ENCODE results near the gene MYH8.

Gene MYH8

DNA sequence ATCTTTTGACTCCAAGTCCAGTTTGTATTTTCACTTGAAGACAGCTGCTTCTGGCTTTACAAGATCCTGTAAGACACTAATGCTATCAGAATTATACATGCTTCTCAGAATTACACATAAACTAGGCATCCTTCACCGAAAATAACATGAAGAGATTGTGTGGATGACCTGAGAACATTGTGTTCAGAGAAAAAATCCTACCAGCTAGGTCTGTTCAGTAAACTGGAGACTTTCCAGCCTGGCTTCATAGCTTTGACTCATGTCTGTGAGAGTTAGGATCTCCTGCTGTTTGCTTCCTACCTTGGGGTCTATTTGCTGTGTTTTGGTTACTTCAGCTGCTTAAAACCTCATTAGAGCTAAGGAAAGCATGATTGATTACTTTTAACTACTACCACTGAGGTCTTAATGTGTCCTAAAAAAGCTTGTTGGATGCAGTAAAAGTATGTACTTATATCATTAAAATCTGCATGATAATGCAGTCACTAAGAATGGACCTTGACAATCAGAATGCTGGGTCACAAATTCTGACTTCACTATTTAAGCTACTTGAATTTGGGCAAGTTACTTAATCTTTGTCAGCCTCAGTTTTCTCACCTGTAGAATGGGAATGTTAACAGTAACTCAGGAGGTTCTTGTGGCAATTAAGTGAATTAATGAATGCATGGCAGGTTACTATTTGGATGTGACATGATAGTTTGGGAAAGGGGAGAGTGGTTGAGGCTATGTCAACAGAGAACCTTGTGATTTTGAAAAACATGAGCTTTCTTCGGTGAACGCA lies 40.9 kb downstream of the MYH8 start:
- no peak for DNase-seq (ENCODE audit: low read depth)

DNA sequence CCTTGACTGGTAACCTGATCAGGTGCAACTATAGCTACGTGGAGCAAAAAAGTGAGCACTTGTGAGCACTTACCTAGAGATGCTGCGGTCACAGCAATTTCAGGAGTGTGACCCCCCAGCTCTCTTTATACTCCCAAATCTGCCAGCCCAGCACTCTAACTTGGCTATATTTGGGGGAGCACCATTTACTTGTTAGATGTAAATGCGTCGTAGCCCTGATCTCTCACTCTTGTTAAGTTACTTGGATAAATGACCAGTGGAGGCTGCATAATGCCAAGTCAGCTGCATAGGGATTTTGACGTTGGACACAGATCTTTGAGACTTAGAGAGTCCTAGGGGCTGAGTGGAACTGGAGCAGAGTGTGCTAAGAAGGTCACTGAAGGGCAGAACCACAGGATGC lies 48.8 kb downstream of the MYH8 start, which contains the start of gene MYH13:
Gene MYH13, minus strand, starts transcription at position 101 of the 400 bp plus-strand sequence. CDS start 8,476 bp downstream, outside the sequence.
- DNase-seq (ENCODE audit: low read depth) = no peak

DNA sequence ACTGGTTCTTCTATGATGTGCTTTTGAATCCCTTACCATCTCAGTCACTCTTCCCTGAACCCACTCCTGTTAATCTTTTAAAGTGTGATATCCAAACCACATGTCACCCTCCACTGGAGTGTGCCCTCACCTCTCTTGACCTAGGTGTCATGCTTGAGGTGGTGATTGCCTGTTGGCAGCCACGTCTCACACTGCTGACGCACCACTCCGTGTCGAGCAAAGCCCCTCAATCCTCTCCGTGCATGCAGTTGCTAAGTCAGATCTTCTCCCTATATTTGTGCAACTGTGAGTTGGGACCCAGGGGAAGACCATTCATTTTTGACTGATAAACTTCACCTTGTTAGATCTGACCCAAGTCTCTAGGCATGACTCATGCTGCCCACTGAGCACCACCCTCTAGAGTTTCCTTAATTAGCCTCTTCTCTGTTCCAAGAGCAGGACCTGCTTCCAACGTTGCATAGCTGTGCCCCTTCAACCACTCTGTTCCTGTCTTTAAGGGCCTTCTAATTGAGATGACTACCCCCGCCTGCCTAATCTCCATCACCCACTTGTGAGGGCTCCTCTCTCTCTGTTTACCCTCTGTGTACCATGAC lies 51.6 kb downstream of the MYH8 start:
- no peak for DNase-seq (ENCODE audit: low read depth)

DNA sequence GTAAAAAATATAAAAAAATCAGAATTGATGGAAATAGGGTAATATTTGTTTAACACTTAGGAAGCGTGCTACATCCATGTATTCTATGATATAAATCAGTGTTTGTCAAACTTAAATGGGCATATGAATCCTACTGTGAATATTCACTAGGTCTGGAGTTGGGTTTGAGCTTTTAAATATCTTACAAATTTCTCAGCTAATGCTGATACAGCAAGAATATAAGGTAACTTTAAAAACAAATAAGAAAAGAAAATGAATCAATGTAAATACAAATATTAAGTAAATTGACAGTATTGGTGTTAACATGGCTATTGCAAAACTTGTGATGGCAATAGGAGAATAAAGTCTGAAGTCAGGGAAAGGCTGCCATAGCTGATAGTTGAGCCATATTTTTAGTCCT lies 52.5 kb downstream of the MYH8 start:
- no peak for DNase-seq (ENCODE audit: low read depth)

DNA sequence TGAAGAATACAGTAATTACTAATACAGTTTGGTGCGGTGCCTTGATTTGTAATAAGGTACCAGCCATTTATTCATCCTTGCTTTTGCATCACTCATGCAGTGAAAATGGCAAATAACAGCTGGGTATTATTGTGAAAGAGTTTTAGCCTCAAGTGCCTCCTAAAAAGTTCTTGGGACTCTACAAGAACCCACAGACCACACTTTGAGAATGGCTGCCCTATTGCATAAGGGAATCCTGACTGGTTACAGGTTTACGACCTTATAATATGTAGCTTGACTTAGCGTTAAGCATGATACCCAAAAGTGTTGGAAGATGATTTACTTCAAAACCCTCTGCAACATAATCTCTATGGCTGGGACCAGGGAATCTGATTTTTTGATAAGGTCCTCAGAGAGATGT lies 53.2 kb downstream of the MYH8 start:
- no peak for DNase-seq (ENCODE audit: low read depth)

DNA sequence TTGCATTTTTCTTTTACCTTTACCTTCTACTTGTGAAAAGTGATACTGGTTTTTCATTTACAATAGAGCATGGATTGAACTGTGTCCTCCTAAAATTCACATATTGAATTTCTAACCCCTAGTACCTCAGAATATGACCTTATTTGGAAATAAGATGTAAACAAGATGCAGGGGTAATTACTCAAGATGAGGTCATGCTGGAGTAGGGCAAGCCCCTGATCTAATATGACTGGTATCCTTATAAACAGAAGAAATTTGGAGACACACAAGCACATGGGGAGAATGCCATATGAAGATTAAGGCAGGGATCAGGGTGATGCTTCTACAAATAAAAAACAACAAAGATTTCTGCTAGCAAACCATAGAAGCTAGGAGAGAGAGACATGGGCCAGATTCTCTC lies 61.2 kb downstream of the MYH8 start:
- DNase-seq (ENCODE audit: low read depth) = no peak

DNA sequence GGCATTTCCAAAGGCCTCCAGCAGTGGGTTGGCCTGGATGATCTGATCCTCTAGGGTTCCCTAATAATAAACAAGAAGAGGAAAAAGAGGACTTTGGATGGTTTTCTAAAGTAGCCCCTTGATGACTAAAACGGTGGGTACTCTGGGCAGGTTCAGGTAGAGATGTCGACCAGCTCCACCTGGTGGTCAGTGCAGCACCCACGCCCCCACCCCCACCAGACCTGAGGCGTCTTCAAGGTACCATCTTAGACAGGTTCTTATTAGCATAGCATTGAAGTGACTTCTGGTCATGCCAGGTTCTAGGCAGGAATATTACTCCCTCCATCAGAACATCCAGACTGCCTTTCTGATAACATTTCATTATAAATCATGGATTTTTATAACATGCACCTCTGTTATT lies 64.0 kb downstream of the MYH8 start:
- DNase-seq (ENCODE audit: low read depth) = no peak

DNA sequence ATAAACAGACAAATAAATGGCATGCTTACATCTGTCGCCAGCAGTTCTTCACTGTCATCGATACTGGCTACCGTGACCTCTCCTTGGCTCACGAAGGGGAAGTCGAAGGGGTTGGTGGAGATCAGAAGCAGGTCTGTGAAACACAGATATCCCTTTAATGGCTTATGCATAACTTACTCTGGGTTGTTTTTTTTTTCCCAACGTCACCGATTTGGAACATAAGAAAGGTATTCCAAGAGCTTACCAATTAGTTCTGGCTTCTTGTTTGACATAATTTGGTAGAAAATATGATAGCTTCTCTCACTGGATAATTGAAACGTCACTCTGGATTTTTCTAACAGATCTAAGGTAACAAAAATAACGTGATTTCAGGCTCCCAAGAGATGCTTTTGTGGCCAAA lies 67.1 kb downstream of the MYH8 start:
- no peak for DNase-seq (ENCODE audit: low read depth)

DNA sequence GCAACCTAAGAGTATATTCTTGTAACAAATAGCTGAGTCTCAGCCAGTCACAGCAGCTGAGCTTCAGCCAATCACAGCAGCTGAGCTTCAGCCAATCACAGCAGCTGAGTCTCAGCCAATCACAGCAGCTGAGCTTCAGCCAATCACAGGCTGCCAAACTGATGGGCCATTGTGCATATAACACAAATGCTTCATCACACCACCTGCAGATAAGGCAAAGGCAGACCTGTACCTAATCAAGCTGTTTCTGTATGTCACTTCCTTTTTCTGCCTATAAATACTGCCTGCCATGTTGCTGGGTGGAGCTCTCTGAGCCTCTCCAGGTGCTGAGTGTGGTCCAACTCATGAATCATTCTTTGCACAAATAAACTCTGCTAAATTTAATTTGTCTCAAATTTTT lies 68.9 kb downstream of the MYH8 start:
- DNase-seq (ENCODE audit: low read depth) = no peak

DNA sequence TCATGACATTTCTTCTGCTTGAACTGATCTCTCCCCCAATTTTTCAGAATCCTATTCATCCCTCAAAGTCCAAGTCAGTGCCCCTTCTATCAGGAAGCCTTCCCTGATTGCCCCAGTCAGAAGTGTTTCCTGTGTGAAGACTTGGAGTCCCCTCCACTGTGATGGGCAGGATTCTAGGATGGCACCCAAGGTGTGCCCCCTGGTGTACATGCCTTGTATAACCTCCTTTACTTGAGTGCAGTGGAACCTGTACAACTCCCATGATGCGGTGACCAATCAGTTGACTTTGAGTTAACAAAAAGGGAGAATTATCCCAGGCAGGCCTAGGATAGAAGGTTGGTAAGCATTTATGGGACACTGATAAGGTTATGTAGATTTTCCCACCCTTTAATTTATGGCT lies 72.3 kb downstream of the MYH8 start:
- no peak for DNase-seq (ENCODE audit: low read depth)

DNA sequence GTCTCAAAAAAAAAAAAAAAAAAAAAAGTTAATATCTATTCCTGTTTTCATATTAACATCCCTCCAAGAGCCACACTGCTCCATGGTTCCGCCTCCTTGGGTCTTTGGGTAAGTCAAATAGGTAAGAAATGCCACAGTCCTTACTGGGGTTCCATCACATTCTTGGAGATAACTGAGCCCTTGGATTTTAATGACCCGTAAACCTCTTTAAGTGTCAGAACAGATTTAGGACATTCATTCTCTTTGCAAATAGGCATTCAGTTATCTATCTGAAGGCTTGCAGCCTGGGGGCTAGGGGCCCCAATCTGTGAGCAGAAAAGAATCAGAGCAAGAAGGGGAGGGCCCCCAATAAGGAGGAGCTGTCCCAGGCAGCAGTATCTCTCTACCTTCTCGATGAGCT lies 76.9 kb downstream of the MYH8 start:
- DNase-seq (ENCODE audit: low read depth) = no peak
